HG03060 (cell line): ENCODE data around the gene UBR4.
"Not testable (repeated sequence)": the region's sequence is repeated elsewhere in the genome, so short reads cannot be mapped to it uniquely, and the experiment has no call there.

Source experiments
- ATAC-seq: cut with Tn5 transposase; IDR thresholded peaks from one replicate; pipeline ENCODE4 v1.9.1; 2021; ENCODE audit warnings: low read depth, moderate number of reproducible peaks; ENCODE audit not compliant: unreplicated experiment

Gene UBR4

DNA sequence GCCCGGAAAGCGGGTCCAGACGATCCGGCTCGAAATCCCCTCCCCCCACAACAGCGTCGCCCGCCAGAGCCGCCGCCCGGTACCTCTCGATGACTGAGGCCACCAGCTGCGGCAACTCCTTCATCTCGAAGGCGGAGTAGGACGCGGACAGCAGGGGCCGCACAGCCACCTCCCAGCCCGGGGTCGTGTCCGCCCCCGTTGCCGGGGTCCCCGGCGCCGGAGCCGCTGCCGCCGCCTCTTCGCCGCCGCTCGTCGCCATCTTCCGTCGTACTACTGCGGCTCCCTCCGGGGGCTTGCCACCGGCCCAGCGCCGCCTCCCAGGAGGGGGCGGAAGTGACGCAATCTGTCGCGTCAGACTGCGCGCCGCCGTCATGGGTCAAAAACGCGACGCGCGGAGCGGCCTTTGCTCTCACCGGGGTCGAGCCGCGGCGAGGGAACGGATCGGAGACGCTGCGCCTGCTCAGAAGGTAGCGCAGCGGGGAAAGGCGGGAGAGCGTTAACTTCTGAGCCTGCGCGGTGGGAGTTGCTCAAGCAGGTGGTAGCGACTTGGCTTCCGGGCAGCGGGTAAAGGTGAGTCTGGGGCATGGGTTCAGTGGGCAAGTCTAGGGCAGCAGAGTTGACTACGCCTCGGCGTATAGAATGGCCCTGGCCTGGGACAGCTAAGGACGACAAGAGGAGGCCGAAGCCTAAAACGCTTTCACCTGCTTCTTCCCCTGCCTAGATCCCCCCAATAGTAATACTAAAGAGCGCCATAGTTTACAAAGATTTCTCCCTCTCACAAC, at the start of gene UBR4:
Gene UBR4, minus strand, starts transcription at position 277 of the 782 bp plus-strand sequence. Its CDS starts 18 bp downstream, at position 259.
- peak; percentile 62 for ATAC-seq

DNA sequence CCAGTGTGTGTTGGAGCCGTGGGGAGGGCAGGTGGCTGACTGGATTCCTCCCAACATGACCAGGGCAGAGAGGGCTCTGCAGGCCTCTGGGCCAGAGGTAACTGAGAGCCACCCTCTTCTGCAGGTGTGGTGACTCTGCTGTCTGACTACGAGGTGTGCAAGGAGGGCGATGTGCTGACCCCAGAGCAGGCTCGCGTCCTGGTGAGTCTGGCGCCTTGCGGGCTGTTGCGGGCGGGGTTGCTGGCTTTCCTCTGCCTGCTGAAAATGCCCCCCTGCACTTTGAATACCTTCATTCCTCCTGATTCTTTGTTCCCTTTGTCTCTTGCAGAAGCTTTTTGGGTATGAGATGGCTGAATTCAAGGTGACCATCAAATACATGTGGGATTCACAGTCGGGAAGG, 48.3 kb upstream of the UBR4 start:
- ATAC-seq: no peak

DNA sequence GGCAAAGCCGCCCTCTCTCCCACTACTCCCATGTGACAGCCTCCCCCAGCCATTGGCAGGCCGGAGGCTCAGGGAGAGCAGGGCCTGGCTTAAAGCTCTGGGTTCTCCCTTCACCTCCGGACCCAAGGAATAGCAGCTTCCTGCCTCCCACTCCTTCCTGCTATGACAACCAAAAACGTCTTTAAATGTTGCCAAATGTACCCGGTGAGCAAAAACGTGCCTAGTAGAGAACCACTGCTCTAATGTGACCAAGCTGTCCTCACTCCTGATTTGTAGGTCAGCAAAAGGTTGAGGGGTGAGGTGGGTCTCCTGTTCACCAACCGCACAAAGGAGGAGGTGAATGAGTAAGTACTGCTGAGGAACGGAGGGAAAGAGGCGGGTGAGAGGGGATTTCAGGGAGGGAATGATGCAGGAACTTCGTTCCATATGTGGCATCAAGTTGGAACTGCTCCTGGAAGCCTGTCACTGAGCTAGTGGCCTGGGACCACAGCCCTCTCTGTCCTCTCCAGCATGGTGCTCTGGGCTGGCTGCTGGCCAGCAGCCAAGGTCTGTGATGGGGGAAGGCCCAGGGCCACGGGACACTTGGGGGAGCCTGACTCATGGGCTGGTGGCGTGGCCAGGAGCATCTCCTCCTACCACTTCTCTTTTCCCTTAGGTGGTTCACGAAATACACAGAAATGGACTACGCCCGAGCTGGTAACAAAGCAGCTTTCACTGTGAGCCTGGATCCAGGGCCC, 47.3 kb upstream of the UBR4 start:
- ATAC-seq: no peak

GRCh38 chr1:19256301-19256700, 46.2 kb upstream of the UBR4 start:
- ATAC-seq: not testable (repeated sequence)

DNA sequence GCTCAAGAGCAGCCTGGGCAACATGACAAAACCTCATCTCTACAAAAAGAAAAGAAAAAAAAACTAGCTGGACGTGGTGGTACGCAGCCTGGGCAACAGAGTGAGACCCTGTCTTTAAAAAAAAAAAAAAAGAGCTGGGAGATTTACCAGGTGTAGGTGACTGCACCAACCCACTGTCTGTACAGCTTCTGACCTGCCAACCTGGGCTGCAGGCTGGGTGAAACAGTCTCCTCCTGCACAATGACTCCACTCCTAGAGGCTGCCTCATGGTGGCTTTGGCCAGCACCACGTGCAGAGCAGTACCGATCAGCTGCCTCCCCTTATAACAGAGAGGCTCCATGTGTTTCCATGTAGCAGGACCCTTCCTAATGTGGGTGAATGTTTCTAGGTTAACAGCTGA, 45.2 kb upstream of the UBR4 start:
- no peak for ATAC-seq

GRCh38 chr1:19254416-19254815, 44.4 kb upstream of the UBR4 start:
- no peak for ATAC-seq

DNA sequence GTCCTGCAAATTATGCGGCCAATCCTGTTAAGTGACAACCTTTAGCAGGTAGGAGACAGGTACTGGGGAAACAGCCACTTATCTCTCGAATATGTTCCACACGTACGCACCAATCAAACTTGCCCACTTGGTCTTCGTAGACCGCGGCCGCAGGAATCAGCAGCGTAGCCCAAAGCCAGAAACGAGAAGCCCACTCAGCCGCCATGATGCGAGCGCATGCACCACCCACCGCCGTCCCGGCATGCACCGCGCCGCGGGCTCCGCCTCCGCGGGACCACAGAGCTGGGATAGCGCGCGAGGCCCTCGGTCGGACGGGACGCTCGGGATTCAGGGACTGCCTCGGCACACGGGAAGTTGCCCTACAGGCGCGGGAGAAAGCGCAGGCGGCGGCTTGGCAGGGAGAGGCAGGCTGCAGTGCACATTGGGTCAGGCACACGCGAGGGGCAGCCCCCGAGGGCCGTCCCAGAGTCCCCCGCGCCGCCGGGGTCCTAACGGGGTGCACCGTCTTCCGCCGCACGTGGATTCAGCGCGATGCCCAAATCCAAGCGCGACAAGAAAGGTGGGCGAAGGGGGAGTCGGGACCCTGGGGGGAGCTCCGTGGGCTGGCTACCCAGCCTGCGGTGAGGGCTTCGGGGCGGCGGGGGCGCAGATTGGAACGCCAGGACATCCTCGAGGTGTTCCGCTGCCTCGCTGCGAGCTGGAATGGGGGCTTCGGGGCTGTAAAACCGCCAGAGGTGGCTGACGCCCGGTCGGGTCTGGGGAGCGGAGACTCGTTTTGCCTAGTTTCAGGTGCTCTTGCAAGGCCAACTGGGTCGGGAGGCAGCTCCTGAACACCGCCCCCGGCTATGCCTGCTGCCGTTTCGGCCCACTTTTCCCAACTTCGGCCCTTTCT, 41.5 kb upstream of the UBR4 start, which contains the start of the genes EMC1 and MRTO4:
Gene EMC1, minus strand, starts transcription at position 220 of the 892 bp plus-strand sequence. Its CDS starts 15 bp downstream, at position 205.
Gene MRTO4, plus strand, starts transcription at position 501 of the 892 bp plus-strand sequence. Its CDS starts 31 bp downstream, at position 532.
- peak; percentile 49 for ATAC-seq

DNA sequence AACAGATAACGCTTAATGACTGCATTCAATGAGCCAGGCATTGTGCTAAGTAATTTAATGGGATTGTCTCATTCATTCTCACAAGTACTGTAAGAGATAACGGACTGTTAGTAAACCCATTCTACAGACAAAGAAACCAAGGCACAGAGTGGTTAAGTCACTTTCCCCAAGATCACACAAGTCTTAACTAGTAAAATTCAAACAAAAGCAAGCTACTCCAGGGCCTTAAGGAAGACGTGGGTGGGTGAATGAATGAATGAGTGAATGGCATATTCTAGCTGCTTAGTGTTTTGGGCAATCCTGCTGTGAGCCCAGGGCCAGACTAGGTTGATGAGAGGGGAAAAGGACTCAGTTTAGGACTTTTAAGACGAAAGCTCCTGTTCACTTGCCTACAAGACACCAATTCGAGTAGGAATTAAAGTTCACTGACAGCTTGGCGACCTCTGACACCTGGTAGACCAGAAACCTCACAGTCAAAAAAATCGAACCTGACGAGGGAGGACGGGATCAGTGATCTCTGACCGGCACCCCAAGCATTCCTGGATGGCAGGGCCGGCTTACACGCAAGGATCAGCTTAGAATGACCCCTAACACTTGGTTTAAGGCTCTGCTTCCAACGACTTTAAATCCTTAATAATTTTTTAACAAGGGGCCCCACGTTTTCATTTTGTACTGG, 40.7 kb upstream of the UBR4 start:
- no peak for ATAC-seq

- ATAC-seq: no peak
Observed at GRCh38 chr1:19240673-19241538, 30.8 kb upstream of the UBR4 start.

DNA sequence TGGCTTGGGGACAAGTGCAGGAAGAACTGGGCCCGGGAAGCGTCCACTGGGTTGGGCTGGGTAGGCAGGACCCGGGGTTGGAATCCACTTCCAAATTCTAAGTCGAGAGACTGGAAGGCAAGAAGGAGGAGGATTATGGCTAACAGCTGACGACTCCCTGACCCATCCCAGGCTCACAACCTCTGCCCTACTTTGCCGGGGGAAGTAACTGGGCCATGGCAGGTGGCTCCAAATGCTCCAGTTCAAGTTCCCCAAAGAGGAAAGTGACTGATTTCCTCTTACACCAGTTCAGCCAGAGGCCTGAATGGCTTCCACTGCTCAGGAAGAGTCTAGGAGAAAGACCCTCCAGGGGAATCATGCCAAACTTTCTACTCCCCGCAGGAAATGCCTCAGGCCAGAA, 29.8 kb upstream of the UBR4 start:
- no peak for ATAC-seq

DNA sequence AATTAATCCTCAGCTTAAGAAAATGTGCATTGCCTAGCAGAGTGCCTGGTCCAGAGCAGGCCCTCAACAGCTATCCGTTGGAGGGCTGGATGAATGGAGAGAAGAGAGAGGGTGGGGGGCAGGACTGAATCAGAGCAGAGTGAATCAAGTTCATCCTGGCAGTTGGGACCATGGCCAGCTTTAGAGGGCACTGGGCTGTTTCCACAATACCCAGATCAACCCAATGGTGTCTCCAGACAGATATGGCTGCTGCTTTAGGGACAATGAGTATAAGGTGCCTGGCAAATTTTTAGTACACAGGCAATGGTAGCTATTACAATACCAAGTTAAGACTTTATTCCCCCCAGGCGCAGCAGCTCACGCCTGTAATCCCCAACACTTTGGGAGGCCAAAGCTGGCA, 24.2 kb upstream of the UBR4 start:
- ATAC-seq: no peak

GRCh38 chr1:19232524-19232846, 22.4 kb upstream of the UBR4 start:
- ATAC-seq: no peak

- ATAC-seq: not testable (repeated sequence)
Observed at GRCh38 chr1:19231736-19232523, 21.9 kb upstream of the UBR4 start.

DNA sequence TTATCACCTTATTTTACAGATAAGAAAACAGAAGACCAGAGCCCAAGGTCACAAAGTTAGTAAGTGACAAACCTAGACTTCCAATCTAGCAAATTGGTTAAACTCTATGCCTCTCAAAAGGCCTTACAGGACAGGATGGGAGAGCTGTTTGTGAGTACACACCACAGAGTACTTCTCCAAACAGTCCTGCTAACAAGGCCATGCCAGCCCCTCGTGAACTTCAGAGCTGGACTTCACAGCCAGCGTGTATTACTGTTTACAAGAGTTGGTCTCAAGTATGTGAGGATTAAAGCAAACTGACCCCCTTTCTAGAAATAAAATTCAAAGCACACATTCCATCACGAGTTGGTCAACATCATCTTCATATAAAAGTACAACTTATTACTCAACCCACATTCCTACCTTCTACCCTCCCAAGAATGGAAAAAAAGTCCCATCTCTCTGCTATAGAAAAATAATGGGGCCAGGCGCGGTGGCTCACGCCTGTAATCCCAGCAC, 19.8 kb upstream of the UBR4 start:
- no peak for ATAC-seq

DNA sequence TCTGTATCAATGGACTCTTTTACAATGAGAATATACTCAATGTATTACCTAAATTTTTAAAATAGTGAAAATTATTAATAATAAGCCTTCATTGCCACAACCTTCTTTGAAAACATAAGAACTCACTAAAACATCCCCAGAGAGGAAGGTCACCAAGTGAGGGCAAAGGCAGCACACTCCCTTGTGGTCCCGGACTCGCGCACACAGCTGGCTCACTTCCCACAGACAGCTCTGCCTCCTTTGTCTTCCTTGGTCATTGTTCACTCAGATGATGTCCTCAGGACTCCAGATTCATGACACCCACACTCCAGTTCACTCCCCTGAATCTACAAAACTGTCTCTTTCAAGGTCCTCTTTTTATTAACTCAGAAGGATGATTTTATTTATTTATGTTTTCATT, 19.2 kb upstream of the UBR4 start:
- no peak for ATAC-seq

GRCh38 chr1:19222979-19223824, 13.1 kb upstream of the UBR4 start:
- ATAC-seq: no peak

DNA sequence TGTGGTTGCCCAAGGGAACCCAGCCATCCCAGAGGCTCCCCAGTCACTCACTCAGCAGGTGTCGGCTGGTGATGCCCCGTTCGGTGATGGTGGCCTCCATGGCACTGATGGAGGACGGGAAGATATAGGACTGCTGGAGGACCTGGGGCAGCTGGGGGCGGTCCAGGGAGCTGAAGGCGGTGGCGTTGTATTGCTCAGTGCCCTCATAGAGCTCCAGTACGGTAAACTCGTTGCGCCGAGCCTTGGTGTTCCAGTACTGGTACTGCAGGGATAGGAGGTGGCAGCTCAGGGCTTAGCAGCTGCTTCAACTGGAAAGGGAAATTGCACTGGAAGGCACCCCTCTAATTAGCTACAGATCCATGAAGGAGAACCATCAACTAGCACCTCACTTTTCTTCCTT, 12.5 kb upstream of the UBR4 start:
- ATAC-seq: no peak
